ENCODE results near the gene NXPE3.

GRCh38 chr3:101847328-101847727, 68.3 kb downstream of the NXPE3 start:
- TF ChIP-seq, protein P1, sequence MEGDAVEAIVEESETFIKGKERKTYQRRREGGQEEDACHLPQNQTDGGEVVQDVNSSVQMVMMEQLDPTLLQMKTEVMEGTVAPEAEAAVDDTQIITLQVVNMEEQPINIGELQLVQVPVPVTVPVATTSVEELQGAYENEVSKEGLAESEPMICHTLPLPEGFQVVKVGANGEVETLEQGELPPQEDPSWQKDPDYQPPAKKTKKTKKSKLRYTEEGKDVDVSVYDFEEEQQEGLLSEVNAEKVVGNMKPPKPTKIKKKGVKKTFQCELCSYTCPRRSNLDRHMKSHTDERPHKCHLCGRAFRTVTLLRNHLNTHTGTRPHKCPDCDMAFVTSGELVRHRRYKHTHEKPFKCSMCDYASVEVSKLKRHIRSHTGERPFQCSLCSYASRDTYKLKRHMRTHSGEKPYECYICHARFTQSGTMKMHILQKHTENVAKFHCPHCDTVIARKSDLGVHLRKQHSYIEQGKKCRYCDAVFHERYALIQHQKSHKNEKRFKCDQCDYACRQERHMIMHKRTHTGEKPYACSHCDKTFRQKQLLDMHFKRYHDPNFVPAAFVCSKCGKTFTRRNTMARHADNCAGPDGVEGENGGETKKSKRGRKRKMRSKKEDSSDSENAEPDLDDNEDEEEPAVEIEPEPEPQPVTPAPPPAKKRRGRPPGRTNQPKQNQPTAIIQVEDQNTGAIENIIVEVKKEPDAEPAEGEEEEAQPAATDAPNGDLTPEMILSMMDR (IDR thresholded peaks at IDR 0.05; ENCODE audit: insufficient read depth, low read length) = no peak
- no peak for TF ChIP-seq POLR2AphosphoS5 (IDR thresholded peaks at IDR 0.05; ENCODE audit: low read depth)

All from HL-60 (cell line).